OCI-LY1 (cell line): ENCODE measurements around the gene PRKCH.
A peak's percentile ranks its signal among the peaks of the same experiment; 100 is the strongest.

ENCODE experiments used
- H2AFZ ChIP-seq: fragments of 200-600 bp; sonication (generic), shearing (Covaris generic); 2 replicates; pipeline ENCODE4 v1.6.0; 2014; ENCODE audit warnings: antibody characterized with exemption, mild to moderate bottlenecking, low read length
- H3F3A ChIP-seq: fragments of 200-600 bp; sonication (generic), shearing (Covaris generic); 2 replicates; pipeline ENCODE4 v1.6.0; 2014; ENCODE audit warnings: mild to moderate bottlenecking, antibody characterized with exemption, low read length, moderate library complexity; ENCODE audit not compliant: insufficient read depth
- H3K27ac ChIP-seq: fragments of 200-600 bp; sonication (generic); 2 replicates; pipeline ENCODE4 v1.5.1; 2014; ENCODE audit warnings: low read length, mixed run types, mild to moderate bottlenecking, low read depth; ENCODE audit not compliant: poor library complexity, severe bottlenecking
- H3K27me3 ChIP-seq: fragments of 200-600 bp; sonication (generic); 2 replicates; pipeline ENCODE4 v1.6.0; 2014; ENCODE audit warnings: antibody characterized with exemption, mild to moderate bottlenecking, low read length, moderate library complexity; ENCODE audit not compliant: insufficient read depth
- H3K36me3 ChIP-seq: fragments of 200-600 bp; sonication (generic); 2 replicates; pipeline ENCODE4 v1.6.1; 2014; ENCODE audit warnings: mild to moderate bottlenecking, antibody characterized with exemption, low read length, moderate library complexity, mixed read lengths; ENCODE audit not compliant: insufficient read depth
- H3K4me1 ChIP-seq: fragments of 200-600 bp; sonication (generic); 2 replicates; pipeline ENCODE4 v1.5.1; 2014; ENCODE audit warnings: mild to moderate bottlenecking, low read length, moderate library complexity; ENCODE audit not compliant: insufficient read depth, severe bottlenecking
- H3K4me2 ChIP-seq: fragments of 200-600 bp; sonication (generic), shearing (Covaris generic); 2 replicates; pipeline ENCODE4 v1.6.1; 2014; ENCODE audit warnings: low read length
- H3K4me3 ChIP-seq: fragments of 200-600 bp; sonication (generic); 2 replicates; pipeline ENCODE4 v1.5.1; 2014; ENCODE audit warnings: low read length, low read depth, mild to moderate bottlenecking, mixed read lengths; ENCODE audit not compliant: poor library complexity, severe bottlenecking
- H3K79me2 ChIP-seq: fragments of 200-600 bp; shearing (Covaris generic); 2 replicates; pipeline ENCODE4 v1.6.1; 2016; ENCODE audit warnings: mixed run types, low read length, mixed read lengths; ENCODE audit not compliant: insufficient read depth
- H3K9ac ChIP-seq: fragments of 200-600 bp; sonication (generic), shearing (Covaris generic); 2 replicates; pipeline ENCODE4 v1.6.1; 2014; ENCODE audit warnings: mild to moderate bottlenecking, low read length, mixed read lengths
- H3K9me2 ChIP-seq: fragments of 200-600 bp; sonication (generic), shearing (Covaris generic); 2 replicates; pipeline ENCODE4 v1.6.1; 2014; ENCODE audit warnings: low read depth, mild to moderate bottlenecking, low read length, mixed read lengths
- H3K9me3 ChIP-seq: fragments of 200-600 bp; shearing (Covaris generic); 2 replicates; pipeline ENCODE4 v1.6.1; 2014; ENCODE audit warnings: low read length, mixed read lengths
- H4K20me1 ChIP-seq: fragments of 200-600 bp; sonication (generic), shearing (Covaris generic); 2 replicates; pipeline ENCODE4 v1.6.0; 2016; ENCODE audit warnings: mild to moderate bottlenecking, low read length; ENCODE audit not compliant: insufficient read depth
- CTCF ChIP-seq: fragments of 200-600 bp; sonication (generic), shearing (Covaris generic); IDR thresholded peaks from 2 replicates; pipeline ENCODE4 v1.5.1; 2017; ENCODE audit warnings: mild to moderate bottlenecking, antibody characterized with exemption, low read length, moderate library complexity, mixed read lengths
- EZH2 ChIP-seq: fragments of 200-600 bp; sonication (generic), shearing (Covaris generic); IDR thresholded peaks from 2 replicates; pipeline ENCODE4 v1.8.0; 2017; ENCODE audit warnings: borderline replicate concordance, mixed run types, mild to moderate bottlenecking, antibody characterized with exemption, low read length, moderate library complexity, mixed read lengths

The PRKCH gene

GRCh38 chr14:61454545-61454944 is 133.2 kb downstream of the PRKCH start:
- Histone ChIP-seq H2AFZ (no peak overlapping the region), H3K79me2 (no peaks in the 10 kb centered on the region), H4K20me1 (no peaks in the 10 kb centered on the region), H3K4me1 (peaks cover 4% of the 10 kb centered on the region), H3K9me2 (no peaks in the 10 kb centered on the region), H3K4me2 (no peak overlapping the region), H3K4me3 (no peak overlapping the region), H3K9me3 (no peaks in the 10 kb centered on the region), H3K36me3 (no peaks in the 10 kb centered on the region), H3F3A (no peaks in the 10 kb centered on the region), H3K9ac (no peak overlapping the region), H3K27ac (no peak overlapping the region), H3K27me3 (no peaks in the 10 kb centered on the region)
- no peak for TF ChIP-seq CTCF
- no peak for TF ChIP-seq EZH2

DNA sequence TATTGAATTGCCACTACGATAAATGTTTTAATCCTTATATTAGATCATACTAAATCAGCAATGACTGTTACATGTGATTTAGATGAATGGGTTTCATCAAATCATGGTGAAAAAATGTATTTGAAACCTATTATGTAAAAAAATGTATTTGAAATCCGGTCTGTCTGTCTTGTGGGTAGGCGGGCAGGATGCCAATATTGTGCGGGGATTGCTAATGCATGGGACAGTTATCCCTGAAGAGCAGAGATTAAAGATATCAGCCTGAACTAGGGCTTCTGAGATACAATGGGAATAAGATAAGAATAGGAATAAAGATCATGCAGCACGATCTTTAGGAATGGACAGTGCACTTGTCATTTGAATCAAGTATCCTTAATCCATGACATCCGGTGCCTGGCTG is 134.0 kb downstream of the PRKCH start:
- no peak overlapping the region for H3K27ac ChIP-seq
- no peaks in the 10 kb centered on the region for H3K79me2 ChIP-seq
- no peaks in the 10 kb centered on the region for H3K36me3 ChIP-seq
- no peaks in the 10 kb centered on the region for H4K20me1 ChIP-seq
- H3K9me2 ChIP-seq = no peaks in the 10 kb centered on the region
- no peak for TF ChIP-seq CTCF
- no peak for TF ChIP-seq EZH2
- H3K4me1 ChIP-seq = peaks cover 4% of the 10 kb centered on the region
- H3K27me3 ChIP-seq = no peaks in the 10 kb centered on the region
- no peak overlapping the region for H3K4me3 ChIP-seq
- no peaks in the 10 kb centered on the region for H3K9me3 ChIP-seq
- H2AFZ ChIP-seq = no peak overlapping the region
- no peaks in the 10 kb centered on the region for H3F3A ChIP-seq
- no peak overlapping the region for H3K4me2 ChIP-seq
- H3K9ac ChIP-seq = no peak overlapping the region

GRCh38 chr14:61456720-61457119 is 135.3 kb downstream of the PRKCH start:
- H4K20me1 ChIP-seq = no peaks in the 10 kb centered on the region
- H3F3A ChIP-seq = no peaks in the 10 kb centered on the region
- no peak overlapping the region for H3K4me3 ChIP-seq
- no peaks in the 10 kb centered on the region for H3K36me3 ChIP-seq
- H3K79me2 ChIP-seq = no peaks in the 10 kb centered on the region
- peak overlapping the region; percentile 52; the same call in 1 of the 2 replicates for H3K4me2 ChIP-seq
- H2AFZ ChIP-seq = no peak overlapping the region
- no peak overlapping the region for H3K27ac ChIP-seq
- no peaks in the 10 kb centered on the region for H3K9me3 ChIP-seq
- TF ChIP-seq EZH2 = no peak
- TF ChIP-seq CTCF = peak; percentile 87
- no peaks in the 10 kb centered on the region for H3K9me2 ChIP-seq
- H3K4me1 ChIP-seq = peaks cover 17% of the 10 kb centered on the region
- H3K9ac ChIP-seq = no peak overlapping the region
- no peaks in the 10 kb centered on the region for H3K27me3 ChIP-seq
